Measurements from ENCODE around the gene CRYGN.
A peak's percentile ranks its signal among the peaks of the same experiment; 100 is the strongest.

CRYGN gene

DNA sequence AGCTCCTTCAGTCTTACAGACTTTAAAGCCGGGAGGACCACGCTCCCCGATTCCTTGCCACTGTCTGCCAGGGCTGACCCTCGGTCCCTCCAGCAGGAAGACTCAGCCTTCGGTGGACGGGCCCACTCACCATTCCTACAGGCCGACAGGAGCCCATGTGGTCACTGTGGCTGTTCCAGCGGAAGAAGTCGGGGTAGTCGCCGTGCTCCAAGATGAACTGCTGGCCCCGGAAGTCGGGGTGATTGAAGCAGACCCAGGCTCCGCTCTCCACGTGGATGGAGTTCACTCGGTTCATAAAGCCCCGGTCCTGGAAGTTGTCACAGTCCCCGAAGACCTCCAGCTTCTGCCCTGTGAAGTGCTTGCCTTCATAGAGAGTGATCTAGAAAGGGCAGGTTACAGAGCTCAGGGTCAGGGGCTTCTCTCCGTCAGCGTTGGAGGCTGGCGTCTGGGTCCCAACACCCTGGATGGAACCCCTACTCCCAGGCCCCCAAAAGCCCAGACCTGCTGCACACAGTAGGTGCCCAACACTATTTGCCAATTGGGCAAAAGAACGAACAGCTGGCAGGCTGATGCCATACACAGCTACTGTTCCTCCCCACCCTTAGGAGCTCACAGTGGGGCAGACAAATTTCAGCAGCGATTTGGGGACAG is 1.9 kb downstream of the CRYGN start:
- DNase-seq = no peak

DNA sequence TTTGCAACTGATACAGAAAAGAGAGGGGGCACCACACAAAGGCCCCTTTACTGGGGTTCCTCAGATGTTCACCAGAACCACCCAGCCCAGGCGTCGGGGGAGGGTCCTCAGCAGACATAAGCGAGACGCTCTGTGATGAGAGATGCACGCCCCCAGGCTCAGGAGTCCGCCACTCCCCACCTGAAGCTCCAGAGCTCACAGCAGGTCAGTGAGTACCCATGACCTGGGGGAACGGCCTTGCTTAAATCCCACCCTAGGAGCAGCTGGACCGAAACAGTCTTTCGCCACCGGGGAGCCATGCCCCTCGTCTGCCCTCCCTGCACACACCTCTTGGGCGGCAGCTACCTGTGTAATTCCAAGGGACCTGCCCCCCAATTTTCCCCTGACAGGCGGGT is 2.8 kb downstream of the CRYGN start:
- DNase-seq = no peak

DNA sequence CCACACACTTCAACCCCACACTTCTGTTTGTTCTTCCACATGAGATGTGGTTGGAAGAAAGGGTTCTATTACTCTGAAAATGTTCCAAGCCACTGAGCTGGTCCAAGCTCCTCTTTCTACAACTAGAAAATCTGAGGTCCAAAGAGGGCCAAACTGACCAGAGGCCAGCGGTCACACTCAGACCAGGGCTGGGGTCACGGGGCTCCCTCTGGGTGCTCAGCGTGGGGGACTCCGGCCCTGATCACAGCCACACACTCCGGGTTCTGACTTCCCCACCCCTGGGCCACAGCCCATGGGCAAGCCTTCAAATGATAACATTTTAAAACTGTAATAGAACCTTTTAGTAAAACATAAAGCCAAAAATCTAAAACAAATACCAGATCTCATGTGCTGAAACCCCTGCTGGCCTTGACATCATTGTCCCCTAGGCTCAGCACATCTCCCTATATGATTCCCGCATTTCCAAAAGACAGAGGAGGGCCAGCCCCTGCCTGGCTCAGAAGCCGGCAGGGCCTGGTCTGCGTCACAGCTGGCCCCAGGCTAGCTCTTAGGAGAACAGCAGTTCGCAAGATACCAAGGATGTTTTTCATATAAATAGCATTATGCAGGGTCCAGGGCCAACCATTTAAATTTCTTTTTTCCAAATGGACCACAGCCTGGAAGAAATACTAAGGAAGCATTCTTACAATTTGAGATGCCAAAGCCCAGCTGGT is 3.3 kb downstream of the CRYGN start:
- no peak for DNase-seq

DNA sequence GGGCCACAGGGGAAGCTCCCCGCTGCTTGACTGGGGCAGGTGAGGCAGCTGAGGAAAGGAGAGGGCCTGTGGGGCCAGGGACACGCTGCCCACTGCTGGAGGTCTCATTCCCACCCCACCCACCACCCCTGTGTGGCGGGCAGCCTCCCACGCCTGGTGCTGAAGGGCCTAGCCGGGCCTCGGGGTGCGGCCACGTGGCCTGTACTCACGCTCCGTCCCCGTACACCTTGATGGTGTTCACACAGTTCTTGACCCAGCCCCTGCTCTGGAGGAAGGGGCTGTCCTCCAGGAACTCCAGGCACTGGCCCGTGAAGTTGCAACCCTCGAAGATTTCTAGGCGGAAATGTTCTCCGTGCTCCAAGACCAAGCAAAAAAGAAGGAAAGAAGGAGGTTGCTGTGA is 4.0 kb downstream of the CRYGN start:
- DNase-seq = no peak

DNA sequence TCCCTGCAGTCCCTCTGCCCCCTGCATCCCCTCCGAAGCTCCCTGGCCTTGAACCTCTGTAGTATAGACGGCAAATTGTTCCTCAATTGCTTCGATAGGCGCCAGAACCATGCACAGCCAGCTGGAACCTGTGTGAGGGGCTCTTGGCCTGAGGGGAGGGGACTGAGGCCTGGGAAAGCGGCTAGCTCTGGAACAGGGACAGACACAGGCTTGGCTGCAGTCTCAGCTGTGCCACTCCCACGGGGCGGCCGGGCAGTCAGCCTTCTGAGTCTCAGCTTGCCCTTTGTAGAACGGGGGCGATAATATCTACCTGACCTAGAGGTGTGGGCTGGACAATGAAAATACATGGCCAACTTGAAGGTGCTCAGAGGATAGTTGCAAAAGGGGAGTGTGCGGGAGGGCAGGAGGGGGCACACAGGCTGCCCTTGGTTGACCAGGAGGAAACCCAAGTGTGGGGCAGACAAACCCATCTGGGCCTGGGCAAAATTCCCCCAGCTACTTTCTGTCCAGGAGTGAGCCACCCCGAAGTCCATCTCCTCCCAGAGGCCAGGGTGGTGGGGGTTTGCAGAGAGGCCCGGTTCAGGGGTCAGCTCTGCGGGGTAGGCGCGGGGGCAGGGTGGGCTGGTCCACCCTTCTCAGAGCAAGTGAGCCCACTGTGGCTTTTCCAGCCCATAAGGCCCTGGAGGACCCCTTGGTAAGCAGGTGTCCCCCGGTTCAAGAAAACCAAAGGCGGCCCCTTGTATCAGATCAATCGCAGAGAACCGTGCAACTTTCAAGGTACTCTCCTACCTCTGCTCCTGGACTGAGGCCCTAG is 4.6 kb downstream of the CRYGN start:
- no peak for DNase-seq

DNA sequence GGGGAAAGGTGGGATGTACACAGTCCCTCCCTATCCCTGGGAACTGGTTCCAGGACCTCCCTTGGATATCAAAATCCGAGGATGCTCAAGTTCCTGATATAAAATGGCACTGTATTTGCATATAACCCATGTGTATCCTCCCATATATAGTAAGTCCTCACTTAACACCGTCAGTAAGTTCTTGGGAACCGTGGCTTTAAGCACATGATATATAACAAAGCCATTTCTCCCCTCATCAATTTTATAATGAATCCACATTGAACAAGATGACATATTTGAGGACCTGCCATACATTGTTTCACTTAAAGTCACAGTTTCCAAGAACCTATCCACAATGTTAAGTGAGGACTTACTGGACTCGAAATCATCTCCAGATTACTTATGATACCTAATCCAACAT is 5.4 kb downstream of the CRYGN start:
- DNase-seq = no peak

DNA sequence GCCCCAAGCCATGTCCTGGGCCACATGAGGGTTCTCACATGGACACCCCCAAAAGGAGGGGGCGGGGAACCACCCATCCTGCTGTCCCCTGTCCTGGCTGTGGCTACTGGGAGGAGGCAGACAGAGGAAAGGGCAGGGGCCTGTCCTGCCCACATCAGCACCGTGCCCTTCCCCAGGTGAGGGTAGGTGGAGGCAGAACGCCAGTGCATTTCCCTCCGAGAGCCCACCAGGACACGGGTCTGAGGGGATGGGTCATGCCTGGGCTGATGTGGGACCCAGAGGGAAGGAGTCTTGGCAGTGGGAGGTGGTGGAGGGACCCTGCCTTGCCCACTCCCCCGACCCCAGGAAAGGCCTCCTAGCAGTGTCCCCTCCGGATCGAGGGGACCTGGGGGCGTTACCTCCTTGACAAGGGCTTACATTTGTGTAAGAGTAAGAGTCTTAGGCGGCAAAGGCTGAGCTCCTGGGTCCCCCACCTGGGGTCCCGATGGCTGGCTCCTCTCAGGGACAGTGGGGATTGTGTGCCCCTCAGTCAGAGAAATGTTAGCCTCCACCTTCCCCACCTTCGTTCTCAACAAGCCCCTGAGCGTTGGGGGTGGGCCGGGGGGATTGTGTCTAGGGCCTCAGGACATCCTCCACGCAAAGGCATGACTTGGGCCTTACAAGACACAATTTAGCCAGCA is 6.1 kb downstream of the CRYGN start:
- DNase-seq = no peak

DNA sequence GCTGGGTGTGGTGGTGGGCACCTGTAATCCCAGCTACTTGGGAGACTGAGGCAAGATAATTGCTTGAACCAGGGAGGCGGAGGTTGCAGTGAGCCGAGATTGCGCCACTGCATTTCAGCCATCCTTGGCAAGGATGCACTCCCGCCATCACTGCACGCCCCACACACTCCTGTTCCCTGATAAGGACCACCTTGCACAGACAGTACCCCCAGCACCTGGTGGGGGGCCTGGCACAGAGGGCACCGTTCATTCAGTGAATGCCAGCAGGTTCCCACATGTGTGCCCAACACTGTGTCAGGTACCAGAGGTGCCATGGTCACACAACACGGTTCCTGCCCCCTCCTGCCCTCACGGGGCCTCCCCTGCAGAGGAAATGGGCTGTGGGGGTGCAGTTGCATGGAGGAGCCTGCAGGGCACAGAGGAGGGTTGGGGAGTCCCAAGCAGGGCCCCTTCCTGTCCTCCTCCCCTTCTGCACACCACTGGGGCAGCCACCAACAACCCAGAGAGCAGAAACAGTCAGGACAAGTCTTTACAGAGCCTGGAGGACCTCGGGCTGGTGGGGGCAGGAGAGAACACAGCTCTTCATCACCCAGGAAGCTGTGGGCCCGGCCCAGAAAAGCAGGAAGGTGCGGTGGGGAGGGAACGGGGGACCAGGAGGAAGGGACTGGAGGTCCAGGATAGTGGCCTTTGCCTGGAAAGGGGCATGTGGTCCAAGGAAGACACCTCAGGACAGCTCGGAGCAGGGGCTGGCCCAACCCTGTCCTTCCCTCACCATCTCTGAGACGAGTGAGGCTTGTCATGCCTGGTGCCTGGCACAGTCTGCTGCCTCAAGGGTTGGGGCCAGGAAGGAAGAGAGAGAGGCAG is 7.1 kb downstream of the CRYGN start:
- peak in 2 of 4 experiments; percentile 26 to 45 for DNase-seq

DNA sequence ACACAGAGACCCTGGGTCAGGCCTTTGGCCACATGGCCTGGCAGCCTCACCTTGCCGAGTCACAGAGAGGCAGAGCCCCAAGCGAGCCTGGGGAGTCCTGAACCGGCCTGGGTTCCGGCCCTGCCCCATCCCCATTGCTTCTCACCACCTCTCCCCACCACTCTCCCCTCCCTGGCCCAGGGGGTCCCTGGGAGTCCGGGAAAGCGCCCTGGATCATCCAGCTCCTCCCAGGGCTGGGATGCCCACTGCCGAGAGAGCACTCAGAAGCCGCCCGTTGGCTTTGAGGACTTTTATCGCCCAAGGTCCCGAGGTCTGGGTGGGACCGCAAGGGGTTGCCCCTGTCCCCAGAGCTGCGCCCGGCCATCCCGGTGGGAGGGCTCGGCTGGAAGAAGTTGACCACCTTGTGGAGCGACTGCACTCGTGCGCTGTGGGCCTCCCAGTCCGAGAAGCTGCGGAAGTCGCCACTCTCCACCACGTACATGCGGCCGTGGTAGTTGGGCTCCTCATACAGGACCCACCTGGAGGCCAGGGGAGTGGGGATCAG is 8.1 kb downstream of the CRYGN start:
- no peak for DNase-seq

DNA sequence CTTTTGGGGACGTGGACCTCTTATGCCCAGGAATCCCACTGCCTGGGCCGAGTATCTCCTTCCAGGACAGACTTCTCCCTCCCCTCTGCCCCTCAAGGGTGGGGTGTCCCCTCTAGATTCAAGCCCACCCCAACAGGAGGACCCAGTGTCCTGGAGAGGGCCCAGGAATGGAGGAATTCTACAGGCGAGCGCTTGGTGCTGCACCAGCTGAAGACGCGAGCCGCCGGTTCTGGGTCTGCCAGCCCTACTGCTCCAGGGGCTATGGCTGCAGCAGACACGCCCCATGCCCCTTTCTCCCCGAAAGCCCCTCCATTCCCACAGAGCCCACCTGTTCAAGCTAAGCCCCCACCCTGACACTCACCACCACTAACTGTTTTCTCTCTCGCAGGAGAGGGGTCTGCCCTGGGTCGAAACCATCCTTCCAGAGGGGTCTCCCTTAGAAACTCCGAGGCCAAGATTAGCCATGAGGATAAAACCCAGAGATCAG is 8.6 kb downstream of the CRYGN start:
- DNase-seq = no peak

DNA sequence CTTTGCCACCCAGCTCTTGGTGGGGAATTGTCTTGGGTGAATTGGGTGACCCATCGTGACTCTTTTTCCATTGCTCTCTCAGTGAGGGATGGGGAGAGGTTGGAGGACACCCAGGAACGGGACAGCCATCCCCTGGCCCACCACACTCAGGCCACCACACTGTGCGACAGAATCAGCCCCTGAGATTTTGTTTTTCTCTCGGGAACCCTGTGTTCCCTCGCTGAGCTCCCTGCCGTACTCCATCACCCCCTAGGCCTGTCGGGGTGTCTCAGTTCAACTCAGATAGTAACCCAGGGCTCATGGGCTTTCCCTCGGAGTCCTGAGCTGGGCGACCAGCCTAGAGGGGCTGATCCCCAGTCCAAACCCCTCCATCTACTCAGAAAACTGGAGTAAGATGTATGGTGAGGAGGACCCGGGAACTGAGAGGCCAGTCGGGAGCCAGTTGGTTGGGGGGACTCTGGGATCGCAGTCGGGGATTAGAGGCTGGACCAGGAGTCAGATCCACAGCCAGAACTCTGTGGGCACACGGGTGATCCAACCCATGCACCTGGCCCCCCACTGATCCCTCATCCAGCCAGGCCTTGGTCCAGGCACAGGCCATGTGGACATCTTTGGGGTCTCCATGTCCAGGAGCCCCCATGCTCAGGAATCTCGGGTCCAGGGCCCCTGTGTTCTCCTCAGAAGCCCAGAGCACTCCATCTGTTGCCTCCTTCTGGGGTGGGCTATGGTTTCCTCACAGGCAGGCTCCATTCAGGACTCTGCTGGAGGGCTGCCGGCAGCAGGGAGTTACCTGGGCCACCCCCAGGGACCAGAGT is 9.3 kb downstream of the CRYGN start:
- no peak for DNase-seq

DNA sequence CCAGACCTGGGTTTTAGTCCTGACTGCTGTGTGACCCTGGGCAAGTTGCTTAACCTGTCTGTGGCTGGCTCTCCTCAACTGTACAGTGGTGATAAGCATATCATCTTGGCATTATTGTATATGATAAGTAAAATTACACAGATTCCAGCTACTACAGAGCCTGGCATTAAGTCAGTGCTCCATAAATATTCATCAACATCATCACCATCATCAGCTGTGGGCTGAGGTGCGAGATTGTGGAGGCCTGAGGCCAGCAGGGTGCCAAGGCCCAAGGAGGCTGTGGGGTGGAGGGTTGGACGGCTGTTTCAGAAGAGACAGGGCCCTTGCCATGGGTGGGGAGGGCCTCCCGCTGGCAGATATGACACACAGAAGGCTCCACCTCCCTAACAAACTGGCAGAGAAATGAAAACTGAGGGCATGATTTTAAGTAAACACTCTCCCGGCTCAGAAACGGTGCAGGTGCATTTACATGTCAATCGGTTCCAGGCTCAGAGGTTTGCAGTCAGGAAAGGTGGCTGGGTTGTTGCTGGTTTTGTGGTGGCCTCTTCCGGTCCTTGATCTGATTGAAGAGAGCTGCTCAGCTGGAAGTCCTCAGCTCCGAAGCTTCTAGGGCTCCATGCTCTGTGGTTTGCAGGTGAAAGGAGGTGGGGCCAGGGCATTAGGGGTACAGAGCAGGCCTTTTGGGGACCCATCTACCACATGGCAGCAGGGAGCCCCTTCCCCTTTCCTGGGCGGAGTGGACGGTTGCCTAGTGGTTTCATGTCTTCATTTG is 10.2 kb downstream of the CRYGN start:
- DNase-seq = peak in 2 of 4 experiments; percentile 25 to 54

DNA sequence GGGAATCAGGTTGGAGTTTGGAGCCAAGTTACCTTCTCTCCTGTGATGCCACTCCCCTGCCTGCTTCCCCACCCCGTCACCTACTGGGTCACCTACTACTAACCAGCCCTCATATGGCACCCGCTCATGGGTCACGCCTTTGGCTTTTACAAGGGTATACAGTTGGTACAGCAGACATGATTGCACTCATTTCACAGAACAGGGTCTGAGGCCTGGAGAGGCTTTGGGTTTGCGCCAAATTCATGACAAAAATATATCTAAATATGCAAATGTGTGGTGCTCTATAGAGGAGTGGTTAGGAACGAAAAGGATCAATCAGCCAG is 10.7 kb downstream of the CRYGN start:
- DNase-seq = no peak

DNA sequence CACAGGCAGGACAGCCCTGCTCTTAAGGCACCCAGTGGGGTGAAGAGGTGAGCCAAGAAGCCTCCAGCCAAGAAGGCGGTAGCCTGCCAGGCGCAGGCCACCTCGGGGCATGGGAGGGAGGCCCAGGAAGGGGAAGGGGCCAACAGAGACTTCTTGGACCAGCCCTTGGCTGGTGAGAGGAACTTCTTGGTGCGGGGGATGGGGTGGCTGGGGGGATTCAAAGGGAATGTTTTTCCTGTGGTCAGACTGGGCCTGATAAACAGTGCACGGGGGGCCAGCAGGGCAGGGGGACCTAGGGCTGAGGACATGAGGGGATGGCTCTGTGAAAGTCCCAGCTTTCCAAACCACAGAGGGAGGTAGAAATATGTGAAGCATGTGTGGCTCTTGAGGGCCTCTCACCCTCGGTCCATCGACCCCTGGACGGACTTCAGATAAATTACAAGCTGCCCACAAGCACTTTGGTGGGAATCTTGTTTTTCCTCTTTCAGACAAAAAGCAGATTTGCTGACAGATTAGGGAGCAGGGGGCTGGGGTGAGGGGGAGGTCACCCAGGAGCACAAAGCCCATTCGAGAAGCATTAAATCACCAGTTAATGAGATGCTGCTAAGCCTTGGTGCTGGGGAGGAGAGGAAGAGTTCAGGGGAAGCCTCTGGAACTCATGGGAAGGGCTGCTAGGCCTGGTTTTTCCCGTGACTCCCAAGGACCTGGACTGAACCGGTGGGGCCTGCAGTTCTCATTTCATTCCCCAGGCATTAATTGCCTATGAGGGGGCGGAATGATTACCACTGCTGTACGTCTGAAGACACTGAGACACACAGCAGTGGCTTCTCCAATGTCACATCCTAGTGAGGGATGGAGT is 11.3 kb downstream of the CRYGN start:
- no peak for DNase-seq

DNA sequence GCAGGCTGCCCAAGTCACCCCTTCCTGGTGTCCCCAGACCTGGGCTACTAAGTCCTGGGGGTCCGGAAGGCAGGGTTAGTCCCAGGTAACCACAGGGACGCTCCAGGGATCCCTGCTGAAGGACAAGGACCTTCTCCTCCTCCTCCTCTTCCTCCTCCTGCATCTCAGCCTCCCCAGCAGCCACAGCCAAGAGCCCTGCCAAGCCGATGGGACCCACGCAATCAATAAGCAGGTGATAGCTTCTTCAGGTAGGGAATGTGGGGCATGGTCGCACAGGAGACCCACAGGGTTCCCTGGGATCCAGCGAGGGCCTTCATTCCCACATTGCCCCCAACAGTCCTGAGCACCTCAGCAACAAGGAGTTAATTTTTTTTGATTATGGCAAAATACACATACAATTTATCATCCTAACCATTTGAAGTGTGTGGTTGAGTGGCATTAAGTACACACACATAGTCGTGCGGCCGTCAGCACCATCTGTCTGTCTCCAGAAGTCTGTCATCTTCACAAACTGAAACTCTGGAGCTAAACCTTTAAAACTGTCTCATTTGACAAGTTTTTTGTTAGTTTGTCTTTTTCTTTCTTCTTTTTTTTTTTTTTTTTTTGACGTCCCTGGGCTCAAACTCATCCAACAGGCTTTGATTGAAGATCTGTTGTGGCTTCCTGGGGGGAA is 12.1 kb downstream of the CRYGN start:
- no peak for DNase-seq

DNA sequence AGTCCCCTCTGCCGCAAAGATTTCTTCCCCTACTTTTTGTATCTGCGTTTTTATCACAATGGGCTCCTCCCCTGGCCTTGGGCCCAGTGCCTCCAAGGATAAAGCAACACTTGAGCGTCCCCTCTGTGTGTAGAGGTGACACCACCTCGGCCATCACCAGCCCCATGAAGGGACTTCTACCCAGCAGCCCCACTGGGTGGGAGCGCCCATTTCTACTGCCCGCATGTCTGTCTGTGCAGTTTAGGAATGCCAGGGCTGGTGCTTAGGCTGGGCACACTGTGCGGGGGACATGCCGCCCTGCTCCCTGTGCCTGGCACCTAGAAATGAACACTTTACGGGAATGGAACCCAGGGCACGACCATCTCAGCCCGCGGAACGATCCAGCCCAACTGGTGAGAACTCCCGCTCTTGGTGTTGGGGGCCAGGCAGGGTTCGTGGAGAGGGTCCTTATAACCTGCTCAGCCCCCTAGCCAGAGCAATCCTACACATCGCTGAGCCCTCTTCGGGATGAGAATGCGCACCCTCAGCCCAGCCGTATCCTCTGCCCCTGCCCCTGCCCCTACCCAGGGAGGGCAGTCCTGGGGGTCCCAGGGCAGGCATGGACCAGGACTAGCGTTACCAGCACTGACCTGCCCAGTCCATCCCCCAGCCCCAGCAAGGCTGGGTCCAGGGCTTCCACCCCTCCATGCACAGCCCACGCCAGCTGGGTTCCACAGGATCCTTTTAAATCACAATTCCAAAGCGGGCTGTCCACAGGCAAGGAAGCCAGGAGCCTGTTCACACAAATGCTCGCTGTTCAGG is 12.8 kb downstream of the CRYGN start:
- DNase-seq = no peak

DNA sequence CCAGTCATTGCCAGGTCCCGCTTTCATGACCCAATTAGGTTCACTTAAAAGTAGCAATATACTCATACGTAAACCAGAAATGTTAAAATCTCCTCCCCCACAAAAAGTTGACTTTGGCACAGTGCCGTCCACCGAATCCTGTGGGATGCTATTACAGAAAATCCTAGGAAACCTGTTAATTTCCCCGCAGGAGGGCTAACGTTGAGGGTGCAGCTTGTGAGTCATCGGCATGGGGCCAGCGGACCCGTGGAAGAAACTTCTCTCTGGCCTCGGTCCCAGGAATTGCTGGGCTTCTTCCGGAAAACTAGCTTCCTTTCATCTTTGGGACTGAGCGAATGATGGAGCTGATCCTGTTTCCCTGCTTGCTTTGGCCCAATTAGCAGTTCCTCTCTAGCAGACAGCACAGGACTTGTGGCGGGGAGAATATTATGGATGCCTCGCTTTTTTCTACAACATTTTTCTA is 13.5 kb downstream of the CRYGN start:
- DNase-seq = no peak
